SH-SY5Y (cell line): ENCODE measurements around the gene ZG16B.

Experiments
- GATA2 ChIP-seq: IDR thresholded peaks from 2 replicates; pipeline ENCODE4 v1.6.1; 2011; ENCODE audit warnings: mild to moderate bottlenecking, low read depth, low read length
- GATA3 ChIP-seq: IDR thresholded peaks from 2 replicates; pipeline ENCODE4 v1.6.1; 2011; ENCODE audit warnings: low read depth, mild to moderate bottlenecking, low read length, moderate library complexity

The ZG16B gene

GRCh38 chr16:2841606-2842339 is 11.7 kb downstream of the ZG16B start:
- no peak for TF ChIP-seq GATA2
- no peak for TF ChIP-seq GATA3

GRCh38 chr16:2842340-2843000 is 12.4 kb downstream of the ZG16B start:
- TF ChIP-seq GATA3 (no peak), GATA2 (no peak)

- TF ChIP-seq GATA2 (no peak), GATA3 (no peak)
Measured at GRCh38 chr16:2843526-2843925, 13.4 kb downstream of the ZG16B start.

GRCh38 chr16:2845116-2845515 is 15.0 kb downstream of the ZG16B start:
- TF ChIP-seq GATA3 (no peak), GATA2 (no peak)

- TF ChIP-seq GATA2 (no peak), GATA3 (no peak)
Measured at GRCh38 chr16:2846511-2847310, 16.6 kb downstream of the ZG16B start.

- no peak for TF ChIP-seq GATA3
- no peak for TF ChIP-seq GATA2
Measured at GRCh38 chr16:2848933-2849725, 19.0 kb downstream of the ZG16B start.

GRCh38 chr16:2852003-2852730 is 22.1 kb downstream of the ZG16B start:
- TF ChIP-seq GATA2 (no peak), GATA3 (no peak)

GRCh38 chr16:2852731-2853507 is 22.8 kb downstream of the ZG16B start:
- no peak for TF ChIP-seq GATA3
- TF ChIP-seq GATA2: 0 out of 2 replicates have a peak, but pooled peaks have one; percentile 8

- TF ChIP-seq GATA3 (no peak), GATA2 (no peak)
Measured at GRCh38 chr16:2853531-2854073, 23.5 kb downstream of the ZG16B start.

- TF ChIP-seq GATA3 (no peak), GATA2 (no peak)
Measured at GRCh38 chr16:2854700-2855309, 24.7 kb downstream of the ZG16B start.

- TF ChIP-seq GATA2 (no peak), GATA3 (no peak)
Measured at GRCh38 chr16:2855536-2855935, 25.4 kb downstream of the ZG16B start.
